Measurements from ENCODE around the gene STK38.
"Not testable (repeated sequence)": the region's sequence is repeated elsewhere in the genome, so short reads cannot be mapped to it uniquely, and the experiment has no call there.

The STK38 gene

GRCh38 chr6:36546920-36547645 is at the start of gene STK38:
Gene STK38, minus strand, starts transcription at chr6:36547479. Its CDS starts 7,277 bp downstream, at chr6:36540202.
- no peaks in the 10 kb centered on the region for H3K9me3 ChIP-seq (ENCODE audit: low read depth, low read length)
- H3K4me3 ChIP-seq, result peak within 1 kb of the TSS; percentile 87
- no peaks in the 10 kb centered on the region; the same call in 1 of the 2 replicates for H3K36me3 ChIP-seq (ENCODE audit: insufficient read depth, low read length)
- H3K9ac ChIP-seq (ENCODE audit: insufficient read length), result peak within 1 kb of the TSS; percentile 83
- H3K27ac ChIP-seq, result peak within 1 kb of the TSS; percentile 29; the same call in 1 of the 2 replicates
- TF ChIP-seq EZH2 (IDR thresholded peaks at IDR 0.05) (no peak), POLR2AphosphoS5 (IDR thresholded peaks at IDR 0.05; ENCODE audit: borderline replicate concordance, low read depth, low read length) (peak; percentile 99), FOXP2 (optimal IDR thresholded peaks at IDR 0.05; ENCODE audit: control extremely low read depth, extremely low read length, insufficient read depth) (peak; percentile 11)
- peak; percentile 37 for DNase-seq (ENCODE audit: low read depth, low spot score)

GRCh38 chr6:36596356-36596755 is 49.1 kb upstream of the STK38 start:
- H3K36me3 ChIP-seq (ENCODE audit: insufficient read depth, low read length), result peaks cover 67% of the 10 kb centered on the region
- peak overlapping the region; percentile 99 for H3K9ac ChIP-seq (ENCODE audit: insufficient read length)
- H3K9me3 ChIP-seq (ENCODE audit: low read depth, low read length), result no peaks in the 10 kb centered on the region
- H3K4me3 ChIP-seq, result peak overlapping the region; percentile 96
- TF ChIP-seq EZH2 (IDR thresholded peaks at IDR 0.05) (no peak), POLR2AphosphoS5 (IDR thresholded peaks at IDR 0.05; ENCODE audit: borderline replicate concordance, low read depth, low read length) (no peak), FOXP2 (optimal IDR thresholded peaks at IDR 0.05; ENCODE audit: control extremely low read depth, extremely low read length, insufficient read depth) (no peak)
- no peak overlapping the region for H3K27ac ChIP-seq
- DNase-seq (ENCODE audit: low read depth, low spot score), result no peak

GRCh38 chr6:36594816-36595643 is 47.8 kb upstream of the STK38 start:
- Histone ChIP-seq H3K4me3 (peak overlapping the region; percentile 96), H3K27ac (peak overlapping the region; percentile 98), H3K9me3 (ENCODE audit: low read depth, low read length) (no peaks in the 10 kb centered on the region), H3K36me3 (ENCODE audit: insufficient read depth, low read length) (peaks cover 53% of the 10 kb centered on the region), H3K9ac (ENCODE audit: insufficient read length) (peak overlapping the region; percentile 99)
- no peak for DNase-seq (ENCODE audit: low read depth, low spot score)
- no peak for TF ChIP-seq FOXP2 (optimal IDR thresholded peaks at IDR 0.05; ENCODE audit: control extremely low read depth, extremely low read length, insufficient read depth)
- no peak for TF ChIP-seq POLR2AphosphoS5 (IDR thresholded peaks at IDR 0.05; ENCODE audit: borderline replicate concordance, low read depth, low read length)
- no peak for TF ChIP-seq EZH2 (IDR thresholded peaks at IDR 0.05)

GRCh38 chr6:36594029-36594815 is 46.9 kb upstream of the STK38 start, which contains the start of gene SRSF3:
Gene SRSF3, plus strand, starts transcription at chr6:36594362. Its CDS starts 2,401 bp downstream, at chr6:36596763.
- peak; percentile 93 for DNase-seq (ENCODE audit: low read depth, low spot score)
- no peaks in the 10 kb centered on the region for H3K9me3 ChIP-seq (ENCODE audit: low read depth, low read length)
- H3K4me3 ChIP-seq, result peak within 1 kb of the TSS; percentile 96
- peak within 1 kb of the TSS; percentile 98 for H3K27ac ChIP-seq
- H3K9ac ChIP-seq (ENCODE audit: insufficient read length), result peak within 1 kb of the TSS; percentile 99
- peaks cover 45% of the 10 kb centered on the region for H3K36me3 ChIP-seq (ENCODE audit: insufficient read depth, low read length)
- TF ChIP-seq FOXP2 (optimal IDR thresholded peaks at IDR 0.05; ENCODE audit: control extremely low read depth, extremely low read length, insufficient read depth) (no peak), POLR2AphosphoS5 (IDR thresholded peaks at IDR 0.05; ENCODE audit: borderline replicate concordance, low read depth, low read length) (peak; percentile 100), EZH2 (IDR thresholded peaks at IDR 0.05) (no peak)

GRCh38 chr6:36593569-36594028 is 46.3 kb upstream of the STK38 start:
- Histone ChIP-seq H3K9me3 (ENCODE audit: low read depth, low read length) (no peaks in the 10 kb centered on the region), H3K9ac (ENCODE audit: insufficient read length) (peak overlapping the region; percentile 71), H3K4me3 (peak overlapping the region; percentile 96), H3K27ac (peak overlapping the region; percentile 65), H3K36me3 (ENCODE audit: insufficient read depth, low read length) (peaks cover 39% of the 10 kb centered on the region)
- DNase-seq (ENCODE audit: low read depth, low spot score), result no peak
- TF ChIP-seq FOXP2 (optimal IDR thresholded peaks at IDR 0.05; ENCODE audit: control extremely low read depth, extremely low read length, insufficient read depth) (no peak), EZH2 (IDR thresholded peaks at IDR 0.05) (no peak)

GRCh38 chr6:36592221-36592655 is 45.0 kb upstream of the STK38 start:
- H3K9me3 ChIP-seq (ENCODE audit: low read depth, low read length), result no peaks in the 10 kb centered on the region
- H3K4me3 ChIP-seq, result no peak overlapping the region
- no peak overlapping the region for H3K9ac ChIP-seq (ENCODE audit: insufficient read length)
- DNase-seq (ENCODE audit: low read depth, low spot score), result no peak
- no peak overlapping the region for H3K27ac ChIP-seq
- TF ChIP-seq EZH2 (IDR thresholded peaks at IDR 0.05) (no peak), POLR2AphosphoS5 (IDR thresholded peaks at IDR 0.05; ENCODE audit: borderline replicate concordance, low read depth, low read length) (no peak), FOXP2 (optimal IDR thresholded peaks at IDR 0.05; ENCODE audit: control extremely low read depth, extremely low read length, insufficient read depth) (no peak)
- H3K36me3 ChIP-seq (ENCODE audit: insufficient read depth, low read length), result peaks cover 25% of the 10 kb centered on the region

GRCh38 chr6:36590237-36590636 is 43.0 kb upstream of the STK38 start:
- no peak for DNase-seq (ENCODE audit: low read depth, low spot score)
- H3K27ac ChIP-seq, result no peak overlapping the region
- TF ChIP-seq FOXP2 (optimal IDR thresholded peaks at IDR 0.05; ENCODE audit: control extremely low read depth, extremely low read length, insufficient read depth), result no peak
- TF ChIP-seq POLR2AphosphoS5 (IDR thresholded peaks at IDR 0.05; ENCODE audit: borderline replicate concordance, low read depth, low read length), result no peak
- TF ChIP-seq EZH2 (IDR thresholded peaks at IDR 0.05), result no peak

GRCh38 chr6:36589025-36589400 is 41.7 kb upstream of the STK38 start:
- H3K9me3 ChIP-seq (ENCODE audit: low read depth, low read length); H3K27ac ChIP-seq; H3K4me3 ChIP-seq; DNase-seq (ENCODE audit: low read depth, low spot score); H3K36me3 ChIP-seq (ENCODE audit: insufficient read depth, low read length); H3K9ac ChIP-seq (ENCODE audit: insufficient read length): not testable (repeated sequence)

More at GRCh38 chr6:36590237-36590636, 43.0 kb upstream of the STK38 start:
- Histone ChIP-seq H3K9ac (ENCODE audit: insufficient read length) (no peak overlapping the region), H3K9me3 (ENCODE audit: low read depth, low read length) (no peaks in the 10 kb centered on the region), H3K36me3 (ENCODE audit: insufficient read depth, low read length) (peaks cover 5% of the 10 kb centered on the region), H3K4me3 (no peak overlapping the region)
